ENCODE data around the gene RPS16. TPM values are rescaled to one million over a fixed set of nuclear protein-coding genes. Genes with fewer than 3 reads are reported as not detected.

The RPS16 gene
- polyA plus RNA-seq, 3 donors: 689 to 2,619 (median 1,038) TPM

- peaks cover 36 to 40% of the 10 kb centered on the region in 2 donors for H3K4me1 ChIP-seq (ENCODE audit: control insufficient read depth in 1 of 2, insufficient read depth in 2 of 2, low read length in 2 of 2)
- H3K9me3 ChIP-seq (replicated peaks in 1 of 2; ENCODE audit: control insufficient read depth in 1 of 2, insufficient read depth in 1 of 2, low read length in 2 of 2): no peaks in the 10 kb centered on the region
- TF ChIP-seq CTCF (IDR thresholded peaks at IDR 0.05): no peak
- H3K79me2 ChIP-seq (ENCODE audit: insufficient read depth, low read length): peaks cover 52% of the 10 kb centered on the region
- Mint-ChIP-seq H3K27me3 (ENCODE audit: low read depth in 3 of 3) (peaks cover 0 to 5% (median 3%) of the 10 kb centered on the region in 3 donors), H3K36me3 (peaks cover 16 to 20% of the 10 kb centered on the region in 2 donors), H3K4me1 (peaks cover 53% of the 10 kb centered on the region), H3K4me3 (peak overlapping the region; percentile 97 to 98), H3K27ac (peak overlapping the region; percentile 89 to 100 (median 99)), H3K9me3 (peaks cover 0 to 3% (median 0%) of the 10 kb centered on the region in 7 donors)
- WGBS (ENCODE audit: insufficient coverage): 0% methylated on average over 3 of the region's 17 CpGs
- H3K4me3 ChIP-seq (replicated peaks in 1 of 3; ENCODE audit: low read depth in 2 of 3, low read length in 3 of 3): peak overlapping the region; percentile 55 to 100 (median 95)
- peak overlapping the region; percentile 98 for H3K9ac ChIP-seq (ENCODE audit: insufficient read depth, low read length, poor library complexity, severe bottlenecking)
- peaks cover 4 to 18% of the 10 kb centered on the region in 2 donors for H3K36me3 ChIP-seq (replicated peaks in 1 of 2; ENCODE audit: control insufficient read depth in 1 of 2, insufficient read depth in 2 of 2, low read length in 2 of 2)
- intact Hi-C loops (cut with micrococcal nuclease): loop anchor here (2.0 to 10.0 kb wide), 3 partner anchors 58 to 93 kb away; partner anchors contain the start of gene EID2B (in 1 of the 2)
- H3K27ac ChIP-seq (ENCODE audit: low read depth in 1 of 2, low read length in 2 of 2): peak overlapping the region; percentile 94 to 100
- no peaks in the 10 kb centered on the region for H3K27me3 ChIP-seq (ENCODE audit: control insufficient read depth in 2 of 2, insufficient read depth in 2 of 2, low read length in 2 of 2)
- H4K20me1 ChIP-seq (ENCODE audit: insufficient read depth, low read length): peaks cover 22% of the 10 kb centered on the region
- DNase-seq: no peak
- H3K4me2 ChIP-seq (replicated peaks; ENCODE audit: extremely low read depth, low read length, poor library complexity, severe bottlenecking): peak overlapping the region; percentile 79
- peak overlapping the region; percentile 77 for H2AFZ ChIP-seq (ENCODE audit: insufficient read depth, low read depth, low read length, poor library complexity, severe bottlenecking)
These were observed 8.9 kb upstream of the RPS16 start for GRCh38 chr19:39444598-39445195.

- H3K9me3 Mint-ChIP-seq: peaks cover 0 to 2% (median 0%) of the 10 kb centered on the region in 7 donors
- Histone ChIP-seq H2AFZ (ENCODE audit: insufficient read depth, low read depth, low read length, poor library complexity, severe bottlenecking) (no peak overlapping the region), H3K9me3 (replicated peaks in 1 of 2; ENCODE audit: control insufficient read depth in 1 of 2, insufficient read depth in 1 of 2, low read length in 2 of 2) (no peaks in the 10 kb centered on the region), H3K27me3 (ENCODE audit: control insufficient read depth in 2 of 2, insufficient read depth in 2 of 2, low read length in 2 of 2) (peaks cover 0 to 2% of the 10 kb centered on the region in 2 donors), H3K4me1 (ENCODE audit: control insufficient read depth in 1 of 2, insufficient read depth in 2 of 2, low read length in 2 of 2) (peaks cover 24 to 27% of the 10 kb centered on the region in 2 donors), H3K9ac (ENCODE audit: insufficient read depth, low read length, poor library complexity, severe bottlenecking) (no peak overlapping the region), H3K79me2 (ENCODE audit: insufficient read depth, low read length) (peaks cover 24% of the 10 kb centered on the region), H3K4me3 (replicated peaks in 1 of 3; ENCODE audit: low read depth in 2 of 3, low read length in 3 of 3) (no peak overlapping the region), H3K36me3 (replicated peaks in 1 of 2; ENCODE audit: control insufficient read depth in 1 of 2, insufficient read depth in 2 of 2, low read length in 2 of 2) (peaks cover 13 to 14% of the 10 kb centered on the region in 2 donors), H3K27ac (ENCODE audit: low read depth in 1 of 2, low read length in 2 of 2) (no peak overlapping the region), H4K20me1 (ENCODE audit: insufficient read depth, low read length) (peaks cover 19% of the 10 kb centered on the region), H3K4me2 (replicated peaks; ENCODE audit: extremely low read depth, low read length, poor library complexity, severe bottlenecking) (no peak overlapping the region)
- WGBS (ENCODE audit: insufficient coverage): 100% methylated on average over 2 of the region's 9 CpGs
- DNase-seq: no peak
- peaks cover 6 to 15% (median 12%) of the 10 kb centered on the region in 3 donors for H3K27me3 Mint-ChIP-seq (ENCODE audit: low read depth in 3 of 3)
- no peak overlapping the region for H3K4me3 Mint-ChIP-seq
- H3K27ac Mint-ChIP-seq: no peak overlapping the region
- H3K4me1 Mint-ChIP-seq: peaks cover 31% of the 10 kb centered on the region
- H3K36me3 Mint-ChIP-seq: peaks cover 17 to 18% of the 10 kb centered on the region in 2 donors
- TF ChIP-seq CTCF (IDR thresholded peaks at IDR 0.05): no peak
- intact Hi-C loops (cut with micrococcal nuclease): loop anchor here (5.0 kb wide), 2 partner anchors 94 to 96 kb away; partner anchors contain the start of genes EID2B (in 1 of the 2) and SAMD4B (in 1 of the 2)
These were observed 2.7 kb upstream of the RPS16 start for GRCh38 chr19:39438270-39438934.
